GM19035 (cell line): ENCODE results near the gene PLB1.

Experiments
- ATAC-seq: cut with Tn5 transposase; IDR thresholded peaks from one replicate; pipeline ENCODE4 v1.9.1; 2021; ENCODE audit not compliant: unreplicated experiment

Gene PLB1, protein sequence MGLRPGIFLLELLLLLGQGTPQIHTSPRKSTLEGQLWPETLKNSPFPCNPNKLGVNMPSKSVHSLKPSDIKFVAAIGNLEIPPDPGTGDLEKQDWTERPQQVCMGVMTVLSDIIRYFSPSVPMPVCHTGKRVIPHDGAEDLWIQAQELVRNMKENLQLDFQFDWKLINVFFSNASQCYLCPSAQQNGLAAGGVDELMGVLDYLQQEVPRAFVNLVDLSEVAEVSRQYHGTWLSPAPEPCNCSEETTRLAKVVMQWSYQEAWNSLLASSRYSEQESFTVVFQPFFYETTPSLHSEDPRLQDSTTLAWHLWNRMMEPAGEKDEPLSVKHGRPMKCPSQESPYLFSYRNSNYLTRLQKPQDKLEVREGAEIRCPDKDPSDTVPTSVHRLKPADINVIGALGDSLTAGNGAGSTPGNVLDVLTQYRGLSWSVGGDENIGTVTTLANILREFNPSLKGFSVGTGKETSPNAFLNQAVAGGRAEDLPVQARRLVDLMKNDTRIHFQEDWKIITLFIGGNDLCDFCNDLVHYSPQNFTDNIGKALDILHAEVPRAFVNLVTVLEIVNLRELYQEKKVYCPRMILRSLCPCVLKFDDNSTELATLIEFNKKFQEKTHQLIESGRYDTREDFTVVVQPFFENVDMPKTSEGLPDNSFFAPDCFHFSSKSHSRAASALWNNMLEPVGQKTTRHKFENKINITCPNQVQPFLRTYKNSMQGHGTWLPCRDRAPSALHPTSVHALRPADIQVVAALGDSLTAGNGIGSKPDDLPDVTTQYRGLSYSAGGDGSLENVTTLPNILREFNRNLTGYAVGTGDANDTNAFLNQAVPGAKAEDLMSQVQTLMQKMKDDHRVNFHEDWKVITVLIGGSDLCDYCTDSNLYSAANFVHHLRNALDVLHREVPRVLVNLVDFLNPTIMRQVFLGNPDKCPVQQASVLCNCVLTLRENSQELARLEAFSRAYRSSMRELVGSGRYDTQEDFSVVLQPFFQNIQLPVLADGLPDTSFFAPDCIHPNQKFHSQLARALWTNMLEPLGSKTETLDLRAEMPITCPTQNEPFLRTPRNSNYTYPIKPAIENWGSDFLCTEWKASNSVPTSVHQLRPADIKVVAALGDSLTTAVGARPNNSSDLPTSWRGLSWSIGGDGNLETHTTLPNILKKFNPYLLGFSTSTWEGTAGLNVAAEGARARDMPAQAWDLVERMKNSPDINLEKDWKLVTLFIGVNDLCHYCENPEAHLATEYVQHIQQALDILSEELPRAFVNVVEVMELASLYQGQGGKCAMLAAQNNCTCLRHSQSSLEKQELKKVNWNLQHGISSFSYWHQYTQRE (N-terminal part only)

DNA sequence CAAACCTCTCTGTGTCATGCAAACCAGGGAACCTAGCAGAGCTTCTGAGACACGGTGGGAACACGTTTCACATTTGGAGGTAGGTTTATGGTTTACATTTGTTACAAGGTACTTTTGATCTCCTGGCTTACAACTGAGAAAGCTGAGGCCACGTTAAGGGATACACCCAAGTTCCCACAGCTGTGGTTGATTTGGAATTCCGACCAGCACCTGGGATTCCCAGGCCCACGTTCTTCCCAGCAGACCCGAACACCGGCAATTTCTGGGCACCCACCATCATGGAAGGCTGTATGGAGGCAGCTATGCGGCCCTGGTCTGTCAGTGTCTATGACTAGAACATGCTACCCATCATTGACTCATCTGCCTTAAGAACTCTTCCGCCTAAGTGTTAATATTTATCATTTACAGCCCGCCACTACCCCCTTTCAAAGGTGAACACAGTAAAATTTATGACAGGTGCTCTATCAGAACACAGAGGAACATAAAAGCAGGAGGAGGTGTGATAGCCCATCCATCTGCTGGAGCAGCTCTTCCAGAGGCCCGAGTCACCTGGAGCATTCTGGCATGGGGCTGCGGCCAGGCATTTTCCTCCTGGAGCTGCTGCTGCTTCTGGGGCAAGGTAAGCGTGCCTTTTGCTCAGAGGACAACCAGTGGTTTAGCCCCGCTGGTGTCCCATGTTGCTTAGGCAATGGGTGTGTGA lies at the start of gene PLB1:
Gene PLB1, plus strand, starts transcription at position 510 of the 700 bp plus-strand sequence. Its CDS starts 55 bp downstream, at position 565.
- no peak for ATAC-seq

DNA sequence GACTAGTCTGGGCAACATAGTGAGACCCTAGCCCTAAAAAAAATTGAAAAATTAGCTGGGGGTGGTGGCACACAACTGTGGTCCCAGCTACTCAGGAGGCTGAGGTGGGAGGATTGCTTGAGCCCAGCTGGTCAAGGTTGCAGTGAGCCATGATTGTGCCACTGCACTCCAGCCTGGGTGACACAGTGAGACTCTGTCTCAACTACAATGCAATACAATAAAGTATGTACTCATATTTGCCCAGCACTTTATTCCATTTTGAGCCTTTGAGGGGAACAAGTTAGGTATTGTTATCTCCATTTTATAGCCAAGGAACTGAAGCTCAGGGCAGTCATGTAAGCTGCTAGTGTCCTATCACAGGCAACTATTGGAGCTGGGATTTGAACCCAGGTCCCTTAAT lies 49.3 kb upstream of the PLB1 start:
- ATAC-seq = no peak

DNA sequence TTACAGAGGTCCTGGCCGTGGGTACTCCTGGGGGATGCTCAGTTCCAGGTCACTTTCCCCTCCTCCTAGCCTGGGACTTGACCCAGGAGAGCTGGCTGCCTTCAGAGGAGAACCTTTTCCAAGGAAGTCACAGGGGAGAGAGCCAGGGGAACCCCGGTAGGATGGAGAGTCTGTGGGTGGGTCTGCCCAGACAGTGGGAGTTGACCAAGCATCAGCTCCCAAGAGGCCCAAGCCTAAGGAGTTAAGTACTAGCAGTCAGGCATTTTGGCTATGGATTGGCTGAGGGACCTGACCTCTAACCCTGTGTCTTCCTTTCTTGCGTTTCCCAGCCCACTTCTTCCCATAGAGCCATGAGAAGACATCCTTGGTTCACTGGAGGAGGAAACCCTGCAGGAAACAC lies 48.8 kb upstream of the PLB1 start:
- no peak for ATAC-seq

DNA sequence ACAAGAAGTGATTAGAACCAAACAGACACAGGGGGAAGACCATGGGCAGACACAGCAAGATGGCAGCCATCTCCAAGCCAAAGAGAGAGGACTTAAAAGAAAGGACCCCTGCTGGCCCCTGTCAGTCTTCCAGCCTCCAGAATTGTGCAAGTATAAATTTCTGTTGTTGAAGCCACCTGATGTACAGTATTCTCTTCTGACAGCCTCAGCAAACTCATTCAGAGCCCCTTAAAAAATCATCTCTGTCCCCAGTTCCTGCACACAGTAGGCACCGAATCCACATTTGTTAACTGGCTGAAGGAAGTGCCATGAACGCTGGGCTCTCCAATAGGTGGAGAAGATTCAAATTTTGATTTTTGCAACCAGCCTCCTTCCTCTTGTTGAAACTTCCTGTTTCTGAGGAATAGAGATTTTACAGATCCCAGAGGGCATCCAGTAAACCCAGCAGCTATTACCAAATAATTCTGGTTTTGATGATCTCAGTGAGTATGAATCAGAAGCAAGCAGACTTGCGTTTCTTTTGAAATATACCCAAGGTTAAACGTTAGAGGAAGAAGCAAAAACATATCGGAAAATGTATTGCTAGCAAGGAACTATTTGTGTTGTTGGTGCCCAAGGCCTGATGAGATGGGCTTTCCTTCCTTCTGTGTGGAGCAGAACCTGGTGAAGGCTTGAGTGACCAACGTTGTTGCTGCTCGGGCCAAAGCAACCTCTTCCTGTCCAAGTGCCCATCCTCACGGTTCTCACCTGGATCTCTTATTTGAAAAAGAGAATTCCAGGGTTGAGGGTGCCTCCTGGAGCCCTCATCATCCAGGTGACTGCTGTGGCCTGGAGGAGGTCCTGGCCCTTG lies 47.7 kb upstream of the PLB1 start:
- ATAC-seq = no peak

DNA sequence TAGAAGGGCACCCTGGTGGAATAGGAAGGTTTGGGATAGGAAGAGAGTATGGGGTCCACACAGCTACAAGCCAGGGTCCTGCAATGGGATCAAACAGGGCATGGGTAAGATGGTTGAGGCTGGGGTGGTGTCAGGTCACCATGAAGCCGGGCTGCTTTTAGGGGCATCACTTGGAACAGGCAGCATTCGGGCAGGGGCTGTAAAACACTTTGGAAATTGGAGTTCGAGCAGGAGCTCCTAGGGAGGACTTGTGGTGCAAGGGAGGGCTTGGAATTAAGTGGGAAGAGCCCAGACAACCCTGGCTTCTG lies 47.1 kb upstream of the PLB1 start:
- ATAC-seq = no peak

DNA sequence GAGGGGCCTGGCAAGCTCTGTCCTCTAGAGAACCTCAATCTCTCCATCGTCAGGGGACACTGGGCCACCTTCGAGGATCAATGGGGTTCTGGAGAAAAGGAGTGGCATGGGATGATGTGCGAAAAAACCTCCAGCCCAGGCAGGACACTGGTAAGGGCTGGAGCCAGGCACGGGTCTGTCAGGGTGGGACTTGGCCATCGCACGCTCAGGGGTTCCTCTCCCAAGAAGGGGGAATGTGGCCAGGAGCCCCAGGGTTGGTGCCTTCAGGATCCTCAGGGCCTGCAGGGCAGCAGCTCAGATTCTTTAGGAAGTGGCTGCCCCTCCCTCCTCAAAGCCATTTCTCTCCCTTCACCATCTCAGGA lies 46.8 kb upstream of the PLB1 start:
- ATAC-seq = no peak

DNA sequence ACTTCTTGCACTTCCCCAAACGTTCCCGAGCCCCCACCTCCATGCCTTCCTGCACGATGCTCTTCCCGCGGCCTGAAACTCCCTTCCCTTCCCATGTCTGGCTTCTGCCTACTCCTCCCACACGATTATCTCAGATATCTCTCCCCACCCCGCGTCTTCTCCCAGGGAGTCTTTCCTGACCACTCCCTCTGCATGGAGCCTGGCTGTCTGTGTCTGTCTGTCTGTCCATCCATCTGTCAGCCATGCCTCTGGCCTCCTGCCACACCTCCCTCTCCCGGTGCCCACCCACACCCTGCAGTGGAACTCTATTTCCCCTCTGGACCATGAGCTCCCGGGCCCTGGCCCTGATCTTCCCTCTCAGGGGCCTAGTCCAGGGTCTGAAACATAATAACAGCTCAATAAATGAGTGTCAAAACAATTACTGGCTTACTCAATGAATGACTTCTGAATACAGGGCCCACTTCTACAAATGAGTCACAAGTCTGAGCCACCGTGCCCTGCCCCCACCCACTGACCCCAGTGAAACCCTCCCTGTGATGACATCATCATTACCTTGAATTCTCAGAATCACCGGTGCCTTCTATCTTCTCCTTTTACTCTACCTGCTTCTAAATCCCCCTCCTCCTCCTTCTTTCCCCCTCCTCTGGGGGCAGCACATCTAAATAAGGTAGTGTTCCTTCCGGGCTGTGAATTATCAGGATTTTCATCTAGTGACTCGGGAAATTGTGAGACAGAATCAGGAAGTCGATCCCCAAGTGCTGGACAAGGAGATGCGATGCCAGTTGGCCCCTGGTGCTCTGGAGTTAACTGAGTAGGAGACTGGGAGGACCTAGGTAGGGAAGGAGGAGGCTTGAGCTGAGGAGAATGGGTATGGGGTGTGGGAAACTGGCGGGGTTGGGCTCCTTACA lies 46.1 kb upstream of the PLB1 start:
- no peak for ATAC-seq

DNA sequence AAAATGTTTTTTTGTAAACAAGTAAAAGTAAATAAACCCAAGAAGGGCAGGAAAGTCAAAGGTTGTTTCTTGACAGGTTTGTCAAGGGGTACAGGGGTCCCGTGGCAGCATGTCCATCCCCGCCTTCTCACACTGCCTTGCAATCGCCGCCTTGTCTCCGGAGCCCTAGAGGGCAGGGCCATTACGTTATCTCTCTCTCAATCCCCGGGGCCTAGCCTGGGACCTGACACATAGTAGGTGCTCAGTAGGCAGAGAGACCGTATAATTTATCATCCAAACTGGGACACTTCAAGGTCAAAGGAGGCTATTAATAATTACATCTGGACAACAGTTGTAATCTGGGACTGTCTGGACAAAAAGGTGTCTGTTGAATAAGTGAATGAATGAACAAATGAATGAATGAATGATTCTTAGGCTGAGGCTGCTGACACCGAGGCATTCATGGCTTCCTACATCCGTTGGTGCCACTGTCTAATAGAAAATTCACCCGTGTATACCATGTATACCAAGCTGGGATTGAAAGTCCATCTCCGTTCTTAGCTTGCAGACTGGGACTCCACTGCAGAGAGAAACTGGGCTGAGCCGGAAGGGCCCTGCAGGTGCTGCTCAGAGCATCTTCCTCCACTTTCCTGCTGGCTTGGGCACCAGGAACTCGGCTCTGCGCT lies 44.8 kb upstream of the PLB1 start:
- ATAC-seq = no peak

DNA sequence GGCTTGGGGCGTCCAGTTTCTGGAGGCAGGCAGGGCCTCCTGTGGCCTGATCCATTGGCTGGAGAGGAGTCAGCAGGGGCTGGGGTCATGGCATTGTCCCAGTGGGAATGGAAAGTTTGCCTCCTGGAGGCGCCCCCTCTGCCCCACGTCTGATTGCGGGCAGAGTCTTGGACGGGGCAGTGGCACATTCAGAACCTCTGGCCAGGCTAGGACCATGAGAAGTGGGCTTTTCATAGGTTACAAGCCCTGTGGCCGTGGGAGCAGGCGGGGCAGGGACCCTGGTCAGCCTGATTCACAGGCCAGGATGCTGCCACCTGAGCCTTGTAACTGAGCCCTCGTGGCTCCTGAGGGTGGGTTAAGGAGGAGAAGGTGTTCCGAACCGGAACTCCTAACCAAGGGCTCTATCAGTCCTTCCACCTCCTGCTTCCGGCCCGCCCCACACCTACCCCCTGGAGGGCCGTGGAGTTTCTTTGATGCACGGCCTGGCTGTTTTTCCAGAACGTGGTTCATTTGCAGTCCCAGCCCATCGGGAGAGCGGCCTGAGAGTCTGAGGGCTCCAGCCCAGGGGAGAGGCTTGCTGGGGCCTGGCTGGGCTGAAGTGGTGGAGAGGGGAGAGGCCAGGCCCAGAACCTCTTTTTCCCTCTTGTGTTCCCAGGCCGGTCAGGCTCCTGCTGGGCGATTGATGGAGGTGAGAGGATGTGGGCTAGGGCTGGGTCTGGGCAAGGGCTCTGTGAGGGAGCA lies 43.9 kb upstream of the PLB1 start:
- ATAC-seq = no peak

DNA sequence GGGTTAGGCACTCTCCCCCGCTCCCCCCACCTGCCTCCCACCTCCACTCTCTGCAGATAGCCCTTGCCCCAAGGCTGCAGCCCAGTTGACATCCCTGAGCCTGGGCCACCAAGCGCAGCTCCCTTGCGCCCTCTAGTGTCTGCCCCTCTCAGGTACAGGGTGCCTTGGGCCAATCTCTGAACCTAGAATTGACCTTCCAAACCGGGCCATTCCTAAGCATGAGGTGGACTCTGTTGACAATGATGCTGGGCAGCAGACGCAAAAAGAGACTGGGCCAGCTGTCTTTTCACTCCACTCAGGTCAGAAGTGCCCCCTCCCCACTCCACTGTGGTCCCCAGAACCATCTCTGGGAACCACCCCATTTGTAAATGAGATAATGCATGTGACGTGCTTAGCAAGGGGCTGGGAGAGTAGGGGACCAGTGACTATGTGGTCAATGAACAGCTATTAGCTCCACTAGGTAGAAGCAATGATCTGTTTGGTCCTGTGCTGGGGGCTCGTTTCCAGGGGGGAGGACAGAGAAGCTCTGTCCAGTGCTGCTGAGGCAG lies 43.3 kb upstream of the PLB1 start:
- ATAC-seq = no peak

DNA sequence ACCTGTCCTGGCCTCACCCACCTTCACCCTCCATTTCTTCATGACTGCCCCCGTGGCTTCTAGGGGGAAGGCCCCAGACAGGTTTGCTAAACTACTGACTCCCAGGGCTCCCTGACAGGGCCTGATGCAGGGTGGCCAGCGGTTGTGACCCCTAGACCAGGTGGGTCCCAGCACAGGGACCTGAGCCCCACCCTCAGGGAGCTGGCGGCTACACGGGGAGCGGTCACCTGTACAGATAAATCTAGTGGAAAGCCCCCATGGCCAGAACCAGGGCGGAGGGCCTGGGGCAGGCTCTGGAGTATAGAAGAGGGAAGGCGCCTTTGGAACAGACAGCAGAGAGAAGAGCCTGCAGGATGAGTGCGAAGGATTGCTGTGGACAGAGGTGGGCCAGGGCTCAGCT lies 42.5 kb upstream of the PLB1 start:
- no peak for ATAC-seq

DNA sequence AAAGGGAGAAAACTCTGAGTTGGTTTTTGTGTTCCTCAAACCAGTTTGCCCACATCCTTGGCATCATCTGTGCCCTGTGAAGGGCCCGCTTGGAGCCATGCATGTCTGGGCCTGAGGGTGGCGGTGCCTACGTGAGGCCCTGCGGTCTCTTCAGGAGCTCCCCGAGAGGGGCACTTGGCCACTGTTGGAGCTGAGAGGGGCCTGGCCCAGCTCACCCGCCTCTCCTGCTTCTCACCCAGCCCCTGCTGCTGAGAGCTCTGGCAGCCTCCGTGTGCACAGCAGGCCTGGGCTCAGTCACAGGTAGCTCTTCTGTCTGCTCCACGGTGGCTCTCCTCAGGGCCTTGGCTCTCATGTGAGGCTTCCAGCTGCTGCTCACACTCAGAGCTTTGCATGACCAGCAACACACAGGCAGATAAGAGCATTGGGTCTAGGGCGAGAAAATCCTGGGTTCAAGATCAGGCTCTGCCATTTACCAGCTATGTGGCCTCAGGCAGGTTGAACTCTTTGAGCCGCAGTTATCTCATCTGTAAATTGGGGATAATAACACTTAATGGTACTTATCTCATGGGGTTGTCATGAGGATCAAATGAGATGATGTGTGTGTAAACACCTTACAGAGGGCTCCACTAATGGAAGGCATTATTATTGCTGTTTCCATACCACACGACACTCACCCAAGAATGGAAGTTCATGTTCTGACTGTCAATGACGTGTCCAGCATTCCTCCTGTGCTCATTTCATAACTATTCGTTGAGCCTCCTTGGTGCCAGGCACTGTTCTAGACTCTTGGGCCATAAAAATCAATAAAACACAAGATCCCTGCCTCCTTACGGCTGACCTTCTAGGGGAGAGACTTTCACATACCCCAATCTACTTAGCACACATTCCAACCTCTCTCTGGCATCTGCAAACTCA lies 41.6 kb upstream of the PLB1 start:
- ATAC-seq = no peak

DNA sequence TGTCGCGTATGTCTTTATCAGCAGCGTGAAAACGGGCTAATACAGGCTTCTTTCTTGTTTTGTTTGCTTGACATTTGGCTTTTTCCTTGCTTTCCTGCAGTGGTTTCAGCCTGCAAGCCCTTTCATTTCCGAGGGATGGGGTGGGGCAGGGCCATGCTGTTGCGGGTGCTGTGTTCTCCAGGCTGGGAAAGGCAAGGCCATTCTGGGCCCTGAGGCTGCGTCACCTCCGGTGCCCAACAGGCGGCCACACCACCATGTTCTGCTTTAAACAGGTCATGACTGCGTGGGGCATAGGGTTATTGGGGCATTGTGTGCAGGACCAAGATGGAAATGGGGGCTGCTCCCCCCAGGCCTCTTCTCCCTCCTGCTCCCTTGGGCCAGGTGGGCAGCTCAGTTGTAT lies 38.6 kb upstream of the PLB1 start:
- ATAC-seq = no peak

DNA sequence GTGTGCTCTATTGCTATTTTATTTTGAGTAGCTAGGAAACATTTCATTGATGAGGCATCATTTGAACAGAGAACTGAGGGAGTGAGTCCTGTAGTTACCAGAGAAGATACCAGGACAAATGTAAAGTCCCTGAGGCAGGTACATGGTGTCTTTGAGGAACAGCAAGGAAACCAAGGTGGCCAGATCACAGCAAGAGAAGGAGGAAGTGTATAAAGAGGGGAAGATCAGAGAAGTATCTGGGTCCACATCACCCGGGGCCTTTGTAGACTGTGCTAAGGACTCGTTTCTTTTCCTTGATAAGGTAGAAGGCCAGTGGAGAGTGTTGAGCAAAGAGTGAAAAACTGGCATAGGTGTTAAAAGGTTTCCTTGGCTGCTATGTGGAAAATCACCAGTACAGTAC lies 34.8 kb upstream of the PLB1 start:
- no peak for ATAC-seq

DNA sequence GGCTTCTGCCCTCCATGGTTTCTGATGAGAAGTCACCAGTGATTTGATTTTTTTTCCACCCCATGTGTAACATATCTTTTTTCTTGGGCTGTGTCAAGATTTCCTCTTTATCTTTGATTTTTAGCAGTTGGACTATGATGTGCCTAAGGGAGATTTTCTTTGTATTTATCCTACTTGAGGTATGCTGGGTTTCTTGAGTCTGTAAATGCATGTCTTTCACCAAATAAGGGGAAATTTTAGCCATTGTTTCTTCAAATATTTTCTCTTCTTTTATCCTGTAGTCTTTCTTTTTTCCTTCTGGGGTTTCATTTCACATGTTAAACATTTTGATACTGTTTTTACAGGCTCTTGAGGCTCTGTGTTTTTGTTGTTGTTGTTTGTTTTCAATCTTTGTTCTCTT lies 33.7 kb upstream of the PLB1 start:
- no peak for ATAC-seq

DNA sequence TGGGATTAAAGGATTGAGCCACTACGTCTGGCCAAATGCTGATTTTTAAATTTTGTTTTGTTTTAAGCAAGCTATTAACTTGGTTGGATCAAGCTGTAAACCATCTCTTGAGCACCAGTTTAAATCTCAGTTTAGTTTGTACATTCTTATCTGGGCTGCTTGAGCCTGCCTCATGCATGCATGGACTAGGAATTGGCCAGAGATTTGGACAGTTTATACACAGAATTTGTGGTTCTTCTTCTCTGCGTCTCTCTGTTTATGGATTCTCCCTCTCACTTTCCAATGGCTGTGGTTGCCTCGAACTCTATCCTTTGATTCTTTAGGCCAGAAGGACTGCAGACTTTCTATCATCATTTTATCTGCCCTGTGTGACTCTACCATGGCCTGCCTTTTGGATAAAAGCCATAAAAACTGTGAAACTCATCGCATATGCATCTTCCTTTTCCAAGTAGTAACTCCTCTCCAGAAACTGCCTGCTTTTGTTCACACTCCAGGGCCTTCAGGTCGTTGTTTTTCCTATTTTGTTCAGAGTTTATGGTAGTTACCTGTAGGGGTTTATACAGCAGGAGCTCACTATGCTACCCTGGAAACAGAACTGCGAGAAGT lies 32.5 kb upstream of the PLB1 start:
- ATAC-seq = no peak
